ACC112 (cell line): Measurements from ENCODE around the gene TH.
"Not testable (repeated sequence)": the region's sequence is repeated elsewhere in the genome, so short reads cannot be mapped to it uniquely, and the experiment has no call there.

ENCODE experiments used
- H2AFZ ChIP-seq: fragments of 200-600 bp; sonication (generic); one replicate; pipeline ENCODE4 v1.6.0; 2017; ENCODE audit warnings: antibody characterized with exemption, low read length; ENCODE audit not compliant: unreplicated experiment
- H3K27ac ChIP-seq: fragments of 200-600 bp; sonication (generic); 2 replicates; pipeline ENCODE4 v1.5.1; 2014; ENCODE audit warnings: low read depth, mild to moderate bottlenecking, antibody characterized with exemption, low read length, moderate library complexity
- H3K27me3 ChIP-seq: fragments of 200-600 bp; sonication (generic); 2 replicates; pipeline ENCODE4 v1.6.1; 2014; ENCODE audit warnings: mild to moderate bottlenecking, antibody characterized with exemption, low read length, moderate library complexity, mixed read lengths; ENCODE audit not compliant: insufficient read depth
- H3K36me3 ChIP-seq: fragments of 200-600 bp; sonication (generic); 2 replicates; pipeline ENCODE4 v1.6.1; 2016; ENCODE audit warnings: mild to moderate bottlenecking, antibody characterized with exemption, low read length, moderate library complexity, mixed read lengths; ENCODE audit not compliant: insufficient read depth
- H3K4me1 ChIP-seq: fragments of 200-600 bp; sonication (generic); one replicate; pipeline ENCODE4 v1.6.1; 2016; ENCODE audit warnings: low read length, mixed read lengths; ENCODE audit not compliant: insufficient read depth, unreplicated experiment, control insufficient read depth
- H3K4me3 ChIP-seq: fragments of 200-600 bp; sonication (generic); 2 replicates; pipeline ENCODE4 v1.5.1; 2014; ENCODE audit warnings: mild to moderate bottlenecking, low read depth, low read length
- H3K79me2 ChIP-seq: fragments of 200-600 bp; sonication (generic); one replicate; pipeline ENCODE4 v1.6.0; 2016; ENCODE audit warnings: low read length; ENCODE audit not compliant: control insufficient read depth, unreplicated experiment, insufficient read depth

TH gene

DNA sequence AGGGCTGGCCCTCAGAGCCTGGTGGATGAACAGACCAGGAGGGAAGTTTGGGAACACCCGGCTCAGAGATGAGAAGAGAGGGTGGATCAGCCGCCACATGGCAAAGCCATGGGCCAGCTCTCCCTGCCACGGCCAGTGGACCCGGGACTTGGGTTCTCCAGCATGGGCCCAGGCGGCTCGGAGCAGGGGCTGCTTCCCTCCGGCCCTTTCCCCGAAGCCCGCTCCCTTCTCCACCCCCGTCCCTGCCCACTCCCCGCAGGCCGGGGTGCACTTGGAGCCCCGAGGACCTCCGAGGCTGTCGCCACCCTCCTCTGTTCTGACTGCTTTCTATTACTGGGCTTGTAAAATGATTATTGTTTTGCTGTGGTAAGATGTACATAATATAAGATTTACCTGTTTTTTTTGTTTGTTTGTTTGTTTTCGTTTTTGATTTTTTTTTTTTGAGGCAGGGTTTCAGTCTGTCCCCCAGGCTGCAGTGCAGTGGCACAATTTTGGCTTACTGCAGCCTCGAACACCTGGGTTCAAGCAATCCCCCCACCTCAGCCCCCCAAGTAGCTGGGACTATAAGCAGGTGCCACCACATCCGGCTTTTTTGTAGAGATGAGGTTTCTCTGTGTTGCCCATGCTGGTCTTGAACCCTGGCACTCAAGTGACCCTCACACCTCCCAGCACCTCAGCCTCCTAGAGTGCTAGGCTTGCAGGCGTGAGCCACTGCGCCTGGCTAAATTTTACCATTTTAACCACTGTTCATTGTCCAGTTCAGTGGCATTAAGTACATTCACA lies 11.3 kb upstream of the TH start:
- no peak overlapping the region for H2AFZ ChIP-seq
- H3K27ac ChIP-seq: no peak overlapping the region
- no peak overlapping the region for H3K4me3 ChIP-seq
- no peaks in the 10 kb centered on the region for H3K36me3 ChIP-seq
- H3K27me3 ChIP-seq: peaks cover 14% of the 10 kb centered on the region; the same call in 1 of the 2 replicates
- peaks cover 22% of the 10 kb centered on the region for H3K4me1 ChIP-seq
- no peaks in the 10 kb centered on the region for H3K79me2 ChIP-seq

DNA sequence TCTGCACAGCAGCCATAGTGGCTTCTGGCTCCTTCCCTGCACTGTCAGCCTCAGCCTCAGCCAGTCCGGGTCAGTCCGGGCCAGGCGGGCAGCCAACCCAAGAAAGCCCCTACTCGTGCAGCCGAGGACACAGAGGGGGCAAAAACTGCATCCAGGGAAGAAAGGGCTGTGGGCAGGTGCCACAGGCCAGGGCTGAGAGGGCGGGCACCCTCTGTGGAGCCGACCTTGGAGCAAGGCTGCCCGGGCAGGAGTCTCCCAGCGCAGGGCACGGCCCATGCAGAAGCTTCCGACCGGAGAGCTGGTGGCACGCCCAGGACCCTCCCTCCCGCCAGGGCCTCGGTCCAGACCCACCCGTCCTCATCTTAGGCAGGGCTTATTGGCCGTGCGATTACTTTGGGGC lies 10.5 kb upstream of the TH start:
- H3K27ac ChIP-seq: no peak overlapping the region
- no peak overlapping the region for H2AFZ ChIP-seq
- no peak overlapping the region for H3K4me3 ChIP-seq
- no peaks in the 10 kb centered on the region for H3K36me3 ChIP-seq
- H3K79me2 ChIP-seq: no peaks in the 10 kb centered on the region
- peaks cover 14% of the 10 kb centered on the region; the same call in 1 of the 2 replicates for H3K27me3 ChIP-seq
- peaks cover 22% of the 10 kb centered on the region for H3K4me1 ChIP-seq

DNA sequence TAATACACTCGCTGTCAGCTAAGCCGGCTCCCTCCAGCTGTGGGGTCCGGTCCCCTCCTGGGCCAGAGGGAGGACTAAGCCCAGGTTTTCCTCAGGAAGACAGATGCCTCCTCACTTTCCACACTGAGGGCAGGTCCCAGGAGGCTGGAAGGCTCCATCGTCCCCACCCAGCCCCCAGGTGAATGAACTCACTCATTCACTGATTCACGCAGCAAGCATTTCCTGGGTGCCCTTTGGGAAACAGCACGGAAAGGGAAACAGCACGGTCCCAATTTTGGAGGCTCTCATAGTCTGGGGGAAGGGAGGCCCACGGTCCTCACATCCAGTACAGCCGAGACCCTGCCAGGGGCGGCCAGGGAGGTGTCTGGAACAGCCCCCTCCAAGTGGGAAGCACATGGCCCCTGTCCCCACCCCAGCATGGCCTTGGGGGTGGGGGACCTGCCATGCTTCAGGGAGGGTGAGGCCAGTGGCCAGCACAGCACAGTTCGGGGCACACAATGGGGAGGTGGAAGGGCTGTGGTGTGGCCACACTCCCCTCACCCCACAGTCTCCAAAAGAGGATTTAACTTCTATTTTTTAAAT lies 9.3 kb upstream of the TH start:
- H3K79me2 ChIP-seq: no peaks in the 10 kb centered on the region
- no peak overlapping the region for H3K4me3 ChIP-seq
- H3K4me1 ChIP-seq: peaks cover 22% of the 10 kb centered on the region
- peaks cover 14% of the 10 kb centered on the region; the same call in 1 of the 2 replicates for H3K27me3 ChIP-seq
- no peak overlapping the region for H2AFZ ChIP-seq
- no peaks in the 10 kb centered on the region for H3K36me3 ChIP-seq
- H3K27ac ChIP-seq: no peak overlapping the region

- peaks cover 26% of the 10 kb centered on the region for H3K4me1 ChIP-seq
- no peak overlapping the region for H3K4me3 ChIP-seq
Measured at GRCh38 chr11:2180347-2180746, 8.7 kb upstream of the TH start.

GRCh38 chr11:2179516-2179915 lies 7.9 kb upstream of the TH start:
- Histone ChIP-seq H3K79me2 (no peaks in the 10 kb centered on the region), H3K36me3 (no peaks in the 10 kb centered on the region), H3K4me3 (no peak overlapping the region), H3K27ac (no peak overlapping the region), H3K27me3 (peaks cover 5% of the 10 kb centered on the region; the same call in 1 of the 2 replicates), H2AFZ (no peak overlapping the region), H3K4me1 (peaks cover 26% of the 10 kb centered on the region)

More at GRCh38 chr11:2180347-2180746, 8.7 kb upstream of the TH start:
- H3K36me3 ChIP-seq: no peaks in the 10 kb centered on the region
- H3K27ac ChIP-seq: no peak overlapping the region
- H3K79me2 ChIP-seq: no peaks in the 10 kb centered on the region
- H2AFZ ChIP-seq: no peak overlapping the region
- H3K27me3 ChIP-seq: peaks cover 13% of the 10 kb centered on the region; the same call in 1 of the 2 replicates

GRCh38 chr11:2178906-2179494 lies 7.4 kb upstream of the TH start:
- H3K27ac ChIP-seq: no peak overlapping the region
- peaks cover 26% of the 10 kb centered on the region for H3K4me1 ChIP-seq
- H2AFZ ChIP-seq: no peak overlapping the region
- no peak overlapping the region for H3K4me3 ChIP-seq
- no peaks in the 10 kb centered on the region for H3K79me2 ChIP-seq
- no peaks in the 10 kb centered on the region for H3K36me3 ChIP-seq
- H3K27me3 ChIP-seq: peaks cover under 1% of the 10 kb centered on the region; the same call in 1 of the 2 replicates

- H3K4me1 ChIP-seq: peaks cover 26% of the 10 kb centered on the region
- H3K27ac ChIP-seq, H3K4me3 ChIP-seq, H3K79me2 ChIP-seq, H3K36me3 ChIP-seq, H3K27me3 ChIP-seq, H2AFZ ChIP-seq: not testable (repeated sequence)
Measured at GRCh38 chr11:2178055-2178773, 6.6 kb upstream of the TH start.

DNA sequence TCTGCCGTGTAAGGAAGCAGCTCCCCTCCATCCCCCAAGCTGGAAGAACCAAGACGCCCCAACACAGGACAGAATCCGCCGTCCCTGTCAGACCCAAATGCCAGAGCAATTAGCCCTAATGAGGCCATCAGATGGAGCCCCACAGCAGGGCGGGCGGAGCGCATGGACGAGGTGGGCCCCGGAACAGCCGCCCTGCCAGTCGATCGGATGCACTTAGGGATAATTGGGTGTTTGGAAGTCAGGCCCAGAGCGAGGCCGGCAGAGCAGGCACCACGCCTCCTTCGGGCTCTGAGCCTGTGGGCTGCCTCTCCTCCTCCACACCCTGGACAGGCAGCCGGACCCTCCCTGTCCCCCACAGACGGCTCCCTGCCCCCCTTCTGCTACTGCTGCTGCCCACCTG lies 5.5 kb upstream of the TH start:
- no peaks in the 10 kb centered on the region for H3K79me2 ChIP-seq
- H3K27ac ChIP-seq: no peak overlapping the region
- no peak overlapping the region for H2AFZ ChIP-seq
- H3K4me3 ChIP-seq: no peak overlapping the region
- H3K27me3 ChIP-seq: no peaks in the 10 kb centered on the region
- no peaks in the 10 kb centered on the region for H3K36me3 ChIP-seq
- H3K4me1 ChIP-seq: peaks cover 26% of the 10 kb centered on the region

DNA sequence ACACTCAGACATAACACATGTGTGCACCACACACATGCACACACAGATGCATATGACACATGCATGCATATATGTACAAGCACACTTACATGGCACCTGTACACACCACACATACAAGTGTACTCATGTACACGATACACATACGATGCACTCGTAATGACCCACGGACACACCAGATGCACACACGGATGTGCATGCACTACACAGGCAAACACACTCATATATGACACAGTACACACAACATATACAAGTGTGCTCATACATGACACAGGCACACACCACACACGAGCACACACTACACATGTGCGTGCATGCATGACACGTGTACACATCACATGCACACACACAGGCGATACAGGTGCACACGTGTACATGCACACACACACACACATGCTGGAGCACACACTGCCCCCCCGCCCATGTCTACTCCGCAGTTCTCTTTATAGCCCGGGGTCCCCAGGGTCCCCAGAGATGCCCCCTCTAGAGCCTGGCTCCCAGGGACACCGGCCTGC lies 4.8 kb upstream of the TH start:
- Histone ChIP-seq H3K4me3 (no peak overlapping the region), H3K79me2 (no peaks in the 10 kb centered on the region), H3K4me1 (peaks cover 26% of the 10 kb centered on the region), H3K36me3 (no peaks in the 10 kb centered on the region), H3K27ac (no peak overlapping the region), H2AFZ (no peak overlapping the region), H3K27me3 (no peaks in the 10 kb centered on the region)

GRCh38 chr11:2175659-2176058 lies 4.0 kb upstream of the TH start:
- Histone ChIP-seq H3K27me3 (no peaks in the 10 kb centered on the region), H2AFZ (no peak overlapping the region), H3K36me3 (no peaks in the 10 kb centered on the region), H3K79me2 (no peaks in the 10 kb centered on the region), H3K27ac (no peak overlapping the region), H3K4me3 (no peak overlapping the region), H3K4me1 (peaks cover 20% of the 10 kb centered on the region)
